ENCODE measurements around the gene TSPAN9.

TSPAN9 gene

GRCh38 chr12:3201339-3202051 lies 124.3 kb downstream of the TSPAN9 start:
- Mint-ChIP-seq H3K27me3 (ENCODE audit: low read depth) (peaks cover 25% of the 10 kb centered on the region), H3K4me1 (peaks cover 41% of the 10 kb centered on the region)
- TF ChIP-seq CTCF (IDR thresholded peaks at IDR 0.05; ENCODE audit: unreplicated experiment in 3 of 3) = no peak

GRCh38 chr12:3202096-3202495 lies 124.9 kb downstream of the TSPAN9 start:
- TF ChIP-seq CTCF (IDR thresholded peaks at IDR 0.05; ENCODE audit: unreplicated experiment in 3 of 3) = no peak
- H3K4me3 Mint-ChIP-seq = peak overlapping the region; percentile 84 to 87 (median 86)
- H3K9me3 Mint-ChIP-seq = no peaks in the 10 kb centered on the region
- peaks cover 47% of the 10 kb centered on the region for H3K4me1 Mint-ChIP-seq
- H3K27me3 Mint-ChIP-seq (ENCODE audit: low read depth) = peaks cover 25% of the 10 kb centered on the region
- H3K36me3 Mint-ChIP-seq (ENCODE audit: low read depth) = peaks cover 3% of the 10 kb centered on the region
- H3K27ac Mint-ChIP-seq = no peak overlapping the region

More at GRCh38 chr12:3201339-3202051, 124.3 kb downstream of the TSPAN9 start:
- Mint-ChIP-seq H3K27ac (peak overlapping the region in 1 of 3 experiments; percentile 18), H3K4me3 (peak overlapping the region; percentile 84 to 87 (median 86)), H3K9me3 (no peaks in the 10 kb centered on the region), H3K36me3 (ENCODE audit: low read depth) (peaks cover 3% of the 10 kb centered on the region)

GRCh38 chr12:3202734-3203446 lies 125.7 kb downstream of the TSPAN9 start:
- Mint-ChIP-seq H3K9me3 (no peaks in the 10 kb centered on the region), H3K4me3 (peak overlapping the region; percentile 84 to 87 (median 86)), H3K36me3 (ENCODE audit: low read depth) (peaks cover 3% of the 10 kb centered on the region), H3K4me1 (peaks cover 51% of the 10 kb centered on the region), H3K27me3 (ENCODE audit: low read depth) (peaks cover 25% of the 10 kb centered on the region), H3K27ac (no peak overlapping the region)
- peak; percentile 84 to 94 (median 90) for TF ChIP-seq CTCF (IDR thresholded peaks at IDR 0.05; ENCODE audit: unreplicated experiment in 3 of 3)

GRCh38 chr12:3203713-3204112 lies 126.5 kb downstream of the TSPAN9 start:
- peaks cover 51% of the 10 kb centered on the region for H3K4me1 Mint-ChIP-seq

GRCh38 chr12:3204143-3204542 lies 127.0 kb downstream of the TSPAN9 start:
- Mint-ChIP-seq H3K4me3 (peak overlapping the region in 1 of 3 experiments; percentile 8), H3K27ac (no peak overlapping the region), H3K36me3 (ENCODE audit: low read depth) (peaks cover 3% of the 10 kb centered on the region), H3K9me3 (no peaks in the 10 kb centered on the region), H3K27me3 (ENCODE audit: low read depth) (peaks cover 21% of the 10 kb centered on the region), H3K4me1 (peaks cover 51% of the 10 kb centered on the region)
- TF ChIP-seq CTCF (IDR thresholded peaks at IDR 0.05; ENCODE audit: unreplicated experiment in 3 of 3) = no peak

More at GRCh38 chr12:3203713-3204112, 126.5 kb downstream of the TSPAN9 start:
- Mint-ChIP-seq H3K27ac (no peak overlapping the region), H3K4me3 (peak overlapping the region in 2 of 3 experiments; percentile 49 to 56), H3K27me3 (ENCODE audit: low read depth) (peaks cover 25% of the 10 kb centered on the region), H3K36me3 (ENCODE audit: low read depth) (peaks cover 3% of the 10 kb centered on the region), H3K9me3 (no peaks in the 10 kb centered on the region)
- no peak for TF ChIP-seq CTCF (IDR thresholded peaks at IDR 0.05; ENCODE audit: unreplicated experiment in 3 of 3)
